Measurements from ENCODE around the gene RNF111. TPM values are rescaled to one million over a fixed set of nuclear protein-coding genes. Genes with fewer than 3 reads are reported as not detected.

The RNF111 gene
- total and polyA plus RNA-seq, 2 of the 13 experiments (the other 11 are each of a cell fraction or from before 2014, with no cell fraction given) = 12.1 to 23.1 TPM

GRCh38 chr15:59116141-59116540 lies 128.7 kb downstream of the RNF111 start (continued):
- TF ChIP-seq MIER2 (CRISPR knock-in tag; IDR thresholded peaks at IDR 0.05) (no peak), ZBTB21 (CRISPR knock-in tag; IDR thresholded peaks at IDR 0.05) (no peak), ZNF136 (CRISPR knock-in tag; IDR thresholded peaks at IDR 0.05; ENCODE audit: low read depth) (no peak), JARID2 (CRISPR knock-in tag; IDR thresholded peaks at IDR 0.05; ENCODE audit: insufficient replicate concordance) (no peak)
- TF ChIP-seq, protein P1, sequence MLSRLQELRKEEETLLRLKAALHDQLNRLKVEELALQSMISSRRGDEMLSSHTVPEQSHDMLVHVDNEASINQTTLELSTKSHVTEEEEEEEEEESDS (CRISPR knock-in tag; IDR thresholded peaks at IDR 0.05; ENCODE audit: borderline replicate concordance) = no peak
- TF ChIP-seq, protein P2, sequence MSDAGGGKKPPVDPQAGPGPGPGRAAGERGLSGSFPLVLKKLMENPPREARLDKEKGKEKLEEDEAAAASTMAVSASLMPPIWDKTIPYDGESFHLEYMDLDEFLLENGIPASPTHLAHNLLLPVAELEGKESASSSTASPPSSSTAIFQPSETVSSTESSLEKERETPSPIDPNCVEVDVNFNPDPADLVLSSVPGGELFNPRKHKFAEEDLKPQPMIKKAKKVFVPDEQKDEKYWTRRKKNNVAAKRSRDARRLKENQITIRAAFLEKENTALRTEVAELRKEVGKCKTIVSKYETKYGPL (CRISPR knock-in tag; IDR thresholded peaks at IDR 0.05) = no peak

DNA sequence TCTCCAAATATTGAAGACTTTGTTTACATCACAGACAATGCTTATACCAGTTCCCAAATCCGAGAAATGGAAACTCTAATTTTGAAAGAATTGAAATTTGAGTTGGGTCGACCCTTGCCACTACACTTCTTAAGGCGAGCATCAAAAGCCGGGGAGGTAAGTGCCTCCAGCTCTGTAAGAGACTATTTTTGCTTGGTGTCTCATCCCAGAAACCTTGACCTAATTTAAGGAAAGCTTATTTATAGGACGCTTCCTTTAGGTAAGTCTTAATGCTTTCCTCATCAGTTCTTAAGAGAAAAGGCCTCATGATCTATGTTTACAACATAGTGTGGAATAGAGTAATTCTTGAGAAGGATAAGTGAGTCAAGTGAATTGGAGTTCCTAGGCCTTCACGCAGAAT lies 129.3 kb downstream of the RNF111 start:
- ChIA-PET CTCF (ENCODE audit: low intra/inter-chr PET ratio, low total read pairs) (no interaction called here), POLR2A (no interaction called here)
- no peak overlapping the region for H3K27ac ChIP-seq (ENCODE audit: extremely low read length, insufficient read depth, low read length)
- H3K9ac ChIP-seq (ENCODE audit: insufficient read depth, low read depth, low read length) = no peak overlapping the region
- no peaks in the 10 kb centered on the region for H3K4me1 ChIP-seq (ENCODE audit: insufficient read depth, low read length)
- no peaks in the 10 kb centered on the region for H3K9me3 ChIP-seq (ENCODE audit: low read length)
- DNase-seq (ENCODE audit: low spot score) (no peak), ATAC-seq (no peak), FAIRE-seq (no peak)
- BruUV-seq (replicated peaks) = no TSS peak
- H3K79me2 ChIP-seq (ENCODE audit: insufficient read depth, low read length) = no peaks in the 10 kb centered on the region
- H3K4me2 ChIP-seq (ENCODE audit: low read depth, low read length) = no peak overlapping the region
- peaks cover 23 to 76% of the 10 kb centered on the region in 2 experiments for H3K36me3 ChIP-seq (replicated peaks in 1 of 2; ENCODE audit: control insufficient read depth in 1 of 2, insufficient read depth in 2 of 2, low read length in 2 of 2)
- 96% methylated on average over 6 of the region's 6 CpGs for WGBS (ENCODE audit: low lambda C conversion rate)
- H2AFZ ChIP-seq (ENCODE audit: low read length) = no peak overlapping the region
- in situ Hi-C loops (cut with HindIII; ENCODE audit: extremely low pct_ligation_motif_present, low pct_unique_long_range_greater_than_20kb) = no loop called here
- H3K27me3 ChIP-seq (ENCODE audit: control insufficient read depth in 1 of 2, insufficient read depth in 2 of 2, low read length in 2 of 2) = no peaks in the 10 kb centered on the region
- no peaks in the 10 kb centered on the region for H4K20me1 ChIP-seq (ENCODE audit: insufficient read depth, low read length)
- H3K4me3 ChIP-seq (replicated peaks in 1 of 3; ENCODE audit: insufficient read depth in 1 of 3, low read depth in 2 of 3, low read length in 3 of 3) = no peak overlapping the region
- intact Hi-C loops (cut with micrococcal nuclease; ENCODE audit: unreplicated experiment) = no loop called here
- TF ChIP-seq ASH2L (IDR thresholded peaks at IDR 0.05; ENCODE audit: insufficient read length, low read depth, low read length) = no peak
- no peak for TF ChIP-seq ZNF207 (IDR thresholded peaks at IDR 0.05; ENCODE audit: borderline replicate concordance)
- no peak for TF ChIP-seq SRSF4 (IDR thresholded peaks at IDR 0.05; ENCODE audit: low read depth, low read length, poor library complexity, severe bottlenecking)
- no peak for TF ChIP-seq SP2 (CRISPR knock-in tag; IDR thresholded peaks at IDR 0.05)
- no peak for TF ChIP-seq RAD21 (CRISPR knock-in tag; IDR thresholded peaks at IDR 0.05)
- TF ChIP-seq ZNF17 (CRISPR knock-in tag; IDR thresholded peaks at IDR 0.05) = no peak
- TF ChIP-seq YY1 (IDR thresholded peaks at IDR 0.05; ENCODE audit: insufficient read depth, insufficient replicate concordance, low read depth, low read length) = no peak
- TF ChIP-seq TCF7 (IDR thresholded peaks at IDR 0.05; ENCODE audit: low read depth) = no peak
- no peak for TF ChIP-seq THAP9 (CRISPR knock-in tag; IDR thresholded peaks at IDR 0.05; ENCODE audit: borderline replicate concordance)
- no peak for TF ChIP-seq ZNF703 (CRISPR knock-in tag; IDR thresholded peaks at IDR 0.05; ENCODE audit: borderline replicate concordance)
- no peak for TF ChIP-seq PRDM10 (CRISPR knock-in tag; IDR thresholded peaks at IDR 0.05; ENCODE audit: low read depth)
